Effector CD8-positive, alpha-beta T cell (primary cell): ENCODE data around the gene ANKRD6.

Experiments used
- DNase-seq: peaks from one replicate; lab custom pipeline; 2025; lab: John Stamatoyannopoulos, UW

Gene ANKRD6

GRCh38 chr6:89413006-89413400 is 19.9 kb upstream of the ANKRD6 start:
- DNase-seq: no peak

GRCh38 chr6:89414215-89414614 is 18.7 kb upstream of the ANKRD6 start:
- no peak for DNase-seq

GRCh38 chr6:89415185-89415584 is 17.8 kb upstream of the ANKRD6 start:
- no peak for DNase-seq

- no peak for DNase-seq
Measured at GRCh38 chr6:89416796-89417195, 16.2 kb upstream of the ANKRD6 start.

- no peak for DNase-seq
Measured at GRCh38 chr6:89430201-89430962, 2.6 kb upstream of the ANKRD6 start.

GRCh38 chr6:89433252-89434149 is 549 bp downstream of the ANKRD6 start:
- no peak for DNase-seq

- no peak for DNase-seq
Measured at GRCh38 chr6:89434150-89434499, 1.2 kb downstream of the ANKRD6 start.

- DNase-seq: no peak
Measured at GRCh38 chr6:89434954-89435353, 2.0 kb downstream of the ANKRD6 start.

GRCh38 chr6:89436226-89436625 is 3.3 kb downstream of the ANKRD6 start:
- DNase-seq: no peak

GRCh38 chr6:89438248-89438647 is 5.3 kb downstream of the ANKRD6 start:
- no peak for DNase-seq

GRCh38 chr6:89439014-89439413 is 6.1 kb downstream of the ANKRD6 start:
- DNase-seq: no peak

GRCh38 chr6:89440200-89440599 is 7.2 kb downstream of the ANKRD6 start:
- DNase-seq: no peak

GRCh38 chr6:89443658-89444057 is 10.7 kb downstream of the ANKRD6 start:
- no peak for DNase-seq

- DNase-seq: no peak
Measured at GRCh38 chr6:89449193-89449592, 16.2 kb downstream of the ANKRD6 start.

- DNase-seq: no peak
Measured at GRCh38 chr6:89452281-89452680, 19.3 kb downstream of the ANKRD6 start.

- DNase-seq: no peak
Measured at GRCh38 chr6:89454300-89454699, 21.3 kb downstream of the ANKRD6 start.

GRCh38 chr6:89458704-89459103 is 25.8 kb downstream of the ANKRD6 start:
- DNase-seq: no peak

- no peak for DNase-seq
Measured at GRCh38 chr6:89459501-89459900, 26.5 kb downstream of the ANKRD6 start.

- DNase-seq: no peak
Measured at GRCh38 chr6:89460713-89461112, 27.8 kb downstream of the ANKRD6 start.

- DNase-seq: no peak
Measured at GRCh38 chr6:89462503-89462902, 29.6 kb downstream of the ANKRD6 start.

GRCh38 chr6:89464295-89464694 is 31.3 kb downstream of the ANKRD6 start:
- no peak for DNase-seq

- no peak for DNase-seq
Measured at GRCh38 chr6:89467437-89467836, 34.5 kb downstream of the ANKRD6 start.

GRCh38 chr6:89468998-89469397 is 36.0 kb downstream of the ANKRD6 start:
- DNase-seq: no peak
